K562 (cell line): ENCODE data around the gene STYX.

Source experiments
- EHMT2 ChIP-seq: fragments of 450-650 bp; IDR thresholded peaks from 2 replicates; pipeline ENCODE4 v1.6.1; 2018; ENCODE audit warnings: antibody characterized with exemption
- TF ChIP-seq, protein P1 (sequence below): sonication (generic); formaldehyde crosslinking; IDR thresholded peaks from 2 replicates; pipeline ENCODE4 v1.8.1; 2022; ENCODE audit warnings: missing genetic modification reagents

DNA sequence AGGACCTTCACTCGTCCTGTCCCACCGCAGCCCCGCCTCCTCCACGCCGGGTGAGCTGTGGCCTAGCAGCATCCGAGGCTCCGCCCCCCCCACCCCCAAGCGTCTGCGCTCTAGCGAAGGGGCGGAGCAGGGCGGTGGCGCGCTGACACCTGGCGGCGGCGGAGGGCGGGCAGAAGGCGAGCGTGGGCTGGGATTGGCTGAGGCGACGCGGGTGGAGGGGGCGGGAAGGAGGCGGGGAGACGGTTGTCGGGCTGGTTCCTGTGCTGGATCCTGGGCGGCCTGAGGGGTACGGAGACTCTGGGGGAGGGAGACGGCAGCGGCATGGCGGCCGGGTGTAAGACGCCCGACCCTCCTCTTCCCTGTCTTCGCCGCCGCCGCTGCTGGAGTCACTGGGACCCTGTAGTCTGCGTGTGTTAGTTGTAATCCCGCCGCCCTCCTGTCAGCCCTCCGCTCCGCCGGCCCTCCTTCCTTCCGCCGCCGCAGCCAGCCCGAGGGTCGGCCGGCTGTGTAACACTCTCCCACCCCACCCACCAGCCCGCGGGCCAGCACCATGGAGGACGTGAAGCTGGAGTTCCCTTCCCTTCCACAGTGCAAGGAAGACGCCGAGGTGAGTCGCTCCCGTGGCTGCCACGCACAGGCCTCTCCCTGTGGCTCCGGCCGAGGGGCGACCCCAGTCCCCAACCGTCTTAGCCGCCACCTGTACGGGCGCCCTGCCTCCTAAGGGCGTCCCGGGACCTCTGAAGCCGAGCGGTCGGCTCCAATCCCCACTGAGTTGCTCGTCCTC is at the start of gene STYX:
- TF ChIP-seq, protein P1, sequence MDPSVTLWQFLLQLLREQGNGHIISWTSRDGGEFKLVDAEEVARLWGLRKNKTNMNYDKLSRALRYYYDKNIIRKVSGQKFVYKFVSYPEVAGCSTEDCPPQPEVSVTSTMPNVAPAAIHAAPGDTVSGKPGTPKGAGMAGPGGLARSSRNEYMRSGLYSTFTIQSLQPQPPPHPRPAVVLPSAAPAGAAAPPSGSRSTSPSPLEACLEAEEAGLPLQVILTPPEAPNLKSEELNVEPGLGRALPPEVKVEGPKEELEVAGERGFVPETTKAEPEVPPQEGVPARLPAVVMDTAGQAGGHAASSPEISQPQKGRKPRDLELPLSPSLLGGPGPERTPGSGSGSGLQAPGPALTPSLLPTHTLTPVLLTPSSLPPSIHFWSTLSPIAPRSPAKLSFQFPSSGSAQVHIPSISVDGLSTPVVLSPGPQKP (CRISPR knock-in tag) = no peak
- TF ChIP-seq EHMT2 = no peak
